NB4 (cell line): ENCODE data around the gene SRGAP2B.
"Not testable (repeated sequence)": the region's sequence is repeated elsewhere in the genome, so short reads cannot be mapped to it uniquely, and the experiment has no call there.

ENCODE experiments used
- MYC ChIP-seq: IDR thresholded peaks from 2 replicates; pipeline ENCODE4 v1.6.1; 2011; ENCODE audit warnings: low read depth, low read length
- POLR2A ChIP-seq: IDR thresholded peaks from 2 replicates; pipeline ENCODE4 v1.6.1; 2011; ENCODE audit warnings: mild to moderate bottlenecking; ENCODE audit not compliant: insufficient read length; ENCODE audit errors: extremely low read depth
- TF ChIP-seq, protein P1 (sequence below): IDR thresholded peaks from one replicate; pipeline ENCODE4 v1.5.1; 2012; ENCODE audit warnings: low read depth, low read length
- TF ChIP-seq, protein P2 (sequence below): IDR thresholded peaks from 2 replicates; pipeline ENCODE4 v1.6.1; 2011; ENCODE audit warnings: low read depth, low read length

DNA sequence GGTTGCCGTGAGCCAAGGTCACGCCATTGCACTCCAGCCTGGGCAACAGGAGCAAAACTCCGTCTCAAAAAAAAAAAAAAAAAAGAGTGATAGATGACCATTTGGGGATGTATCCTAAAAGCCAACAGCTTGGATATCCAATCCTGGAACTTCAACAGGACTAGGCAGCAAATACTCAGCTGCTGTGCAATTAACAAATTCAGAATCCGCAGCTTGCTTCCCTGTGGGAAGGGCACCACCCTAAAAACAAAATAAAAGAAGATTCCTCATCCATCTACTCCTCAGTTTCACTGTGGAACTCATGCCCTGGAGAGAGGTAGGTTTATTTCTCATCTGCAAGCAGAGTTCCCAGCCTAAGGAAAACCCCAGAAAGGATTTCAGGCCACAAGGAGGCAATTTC is 73.4 kb downstream of the SRGAP2B start:
- not testable (repeated sequence) for TF ChIP-seq POLR2A, MYC
- TF ChIP-seq, protein P1, sequence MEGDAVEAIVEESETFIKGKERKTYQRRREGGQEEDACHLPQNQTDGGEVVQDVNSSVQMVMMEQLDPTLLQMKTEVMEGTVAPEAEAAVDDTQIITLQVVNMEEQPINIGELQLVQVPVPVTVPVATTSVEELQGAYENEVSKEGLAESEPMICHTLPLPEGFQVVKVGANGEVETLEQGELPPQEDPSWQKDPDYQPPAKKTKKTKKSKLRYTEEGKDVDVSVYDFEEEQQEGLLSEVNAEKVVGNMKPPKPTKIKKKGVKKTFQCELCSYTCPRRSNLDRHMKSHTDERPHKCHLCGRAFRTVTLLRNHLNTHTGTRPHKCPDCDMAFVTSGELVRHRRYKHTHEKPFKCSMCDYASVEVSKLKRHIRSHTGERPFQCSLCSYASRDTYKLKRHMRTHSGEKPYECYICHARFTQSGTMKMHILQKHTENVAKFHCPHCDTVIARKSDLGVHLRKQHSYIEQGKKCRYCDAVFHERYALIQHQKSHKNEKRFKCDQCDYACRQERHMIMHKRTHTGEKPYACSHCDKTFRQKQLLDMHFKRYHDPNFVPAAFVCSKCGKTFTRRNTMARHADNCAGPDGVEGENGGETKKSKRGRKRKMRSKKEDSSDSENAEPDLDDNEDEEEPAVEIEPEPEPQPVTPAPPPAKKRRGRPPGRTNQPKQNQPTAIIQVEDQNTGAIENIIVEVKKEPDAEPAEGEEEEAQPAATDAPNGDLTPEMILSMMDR = not testable (repeated sequence)
- TF ChIP-seq, protein P2, sequence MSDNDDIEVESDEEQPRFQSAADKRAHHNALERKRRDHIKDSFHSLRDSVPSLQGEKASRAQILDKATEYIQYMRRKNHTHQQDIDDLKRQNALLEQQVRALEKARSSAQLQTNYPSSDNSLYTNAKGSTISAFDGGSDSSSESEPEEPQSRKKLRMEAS = not testable (repeated sequence)
